HepG2 (cell line): ENCODE measurements around the gene DYNC1I2. TPM values are rescaled to one million over a fixed set of nuclear protein-coding genes. Genes with fewer than 3 reads are reported as not detected.

Experiments used
- ATAC-seq: fragments of 200-7000 bp; cut with Tn5 transposase; 3 replicates; pipeline ENCODE4 v1.9.1; 2020; ENCODE audit warnings: mild to moderate bottlenecking, moderate library complexity
- BruUV-seq: library from RNA; stranded (reverse); fragments of 400-500 nt; replicated peaks from 2 replicates; lab custom pipeline; 2021; lab: Mats Ljungman, UMichigan
- CTCF ChIA-PET: fragments of 300-600 bp; formaldehyde crosslinking; extraction: SDS; loops from one replicate; lab custom pipeline; 2021; ENCODE audit warnings: low total read pairs, inconsistent platforms, low intra/inter-chr PET ratio; lab: Yijun Ruan, JAX
- POLR2A ChIA-PET: fragments of 350-600 bp; sonication (Branson Sonifier 250); formaldehyde crosslinking; loops from one replicate; lab custom pipeline; 2020; ENCODE audit warnings: antibody characterized with exemption, inconsistent platforms; lab: Yijun Ruan, JAX
- DNase-seq: peaks from one replicate; pipeline ENCODE4 v3.0.0-alpha.2; 2015; ENCODE audit warnings: low spot score
- FAIRE-seq: peaks from 3 replicates; lab custom pipeline; 2011; peaks lifted over from hg19 to GRCh38; lab: Jason Lieb, UNC
- H2AFZ ChIP-seq: one replicate; pipeline ENCODE4 v1.6.1; 2011; ENCODE audit warnings: low read length, inconsistent platforms
- H3K27ac ChIP-seq: fragments of 300-600 bp; 3 replicates; pipeline ENCODE4 v1.8.0; 2011; ENCODE audit warnings: mixed run types, mild to moderate bottlenecking, mixed read lengths, low read length, inconsistent platforms; ENCODE audit not compliant: insufficient read depth; ENCODE audit errors: extremely low read length
- H3K27me3 ChIP-seq, 2 experiments: fragments of 200-600 bp in 1 of 2; 2 replicates in 1 of 2; 3 replicates in 1 of 2; pipeline versions ENCODE4 v1.6.0 to v1.8.0; 2011; ENCODE audit warnings: low read length in 2 of 2, mild to moderate bottlenecking in 2 of 2, moderate library complexity in 2 of 2, inconsistent platforms in 1 of 2; ENCODE audit not compliant: insufficient read depth in 2 of 2, control insufficient read depth in 1 of 2
- H3K36me3 ChIP-seq, 2 experiments: fragments of 200-600 bp in 1 of 2; replicated peaks in 1 of 2; 2 replicates in 1 of 2; 3 replicates in 1 of 2; pipeline versions ENCODE4 v1.5.1 to v1.8.0; 2011; ENCODE audit warnings: low read length in 2 of 2, inconsistent platforms in 1 of 2; ENCODE audit not compliant: insufficient read depth in 2 of 2, control insufficient read depth in 1 of 2
- H3K4me1 ChIP-seq: 2 replicates; pipeline ENCODE4 v1.5.1; 2012; ENCODE audit warnings: low read length, inconsistent platforms; ENCODE audit not compliant: insufficient read depth
- H3K4me2 ChIP-seq: 2 replicates; pipeline ENCODE4 v1.6.0; 2011; ENCODE audit warnings: low read depth, low read length, inconsistent platforms
- H3K4me3 ChIP-seq, 3 experiments: fragments of 200-600 bp in 1 of 3; sonication (generic), shearing (Covaris generic) in 1 of 3; replicated peaks in 1 of 3; 2 replicates each; pipeline ENCODE4 v1.5.1; 2011 to 2016; ENCODE audit warnings: low read length in 3 of 3, inconsistent platforms in 2 of 3, low read depth in 2 of 3, mild to moderate bottlenecking in 2 of 3, control low read depth in 1 of 3, mixed read lengths in 1 of 3; ENCODE audit not compliant: insufficient read depth in 1 of 3
- H3K79me2 ChIP-seq: one replicate; pipeline ENCODE4 v1.6.1; 2011; ENCODE audit warnings: low read length, inconsistent platforms; ENCODE audit not compliant: insufficient read depth
- H3K9ac ChIP-seq: 2 replicates; pipeline ENCODE4 v1.6.0; 2011; ENCODE audit warnings: mild to moderate bottlenecking, low read depth, low read length, inconsistent platforms; ENCODE audit not compliant: insufficient read depth
- H3K9me3 ChIP-seq: 2 replicates; pipeline ENCODE4 v1.5.1; 2012; ENCODE audit warnings: mild to moderate bottlenecking, low read length
- H4K20me1 ChIP-seq: 2 replicates; pipeline ENCODE4 v1.6.0; 2011; ENCODE audit warnings: inconsistent platforms, mild to moderate bottlenecking, low read length, moderate library complexity; ENCODE audit not compliant: insufficient read depth
- CHD2 ChIP-seq: IDR thresholded peaks from 2 replicates; pipeline ENCODE4 v1.6.1; 2011; ENCODE audit warnings: low read depth, low read length, improper control_type of control experiment
- ERF ChIP-seq: IDR thresholded peaks from 2 replicates; pipeline ENCODE4 v1.6.1; 2018; ENCODE audit warnings: missing biosample characterization, missing genetic modification reagents
- FOSL2 ChIP-seq: sonication (generic); formaldehyde crosslinking; IDR thresholded peaks from 2 replicates; pipeline ENCODE4 v1.4.0; 2020; ENCODE audit warnings: missing genetic modification reagents
- KDM5B ChIP-seq: sonication (generic); formaldehyde crosslinking; IDR thresholded peaks from 2 replicates; pipeline ENCODE4 v1.4.0; 2020; ENCODE audit warnings: missing genetic modification reagents, mild to moderate bottlenecking, borderline replicate concordance
- PAXIP1 ChIP-seq: sonication (generic); formaldehyde crosslinking; conservative IDR thresholded peaks from 2 replicates; pipeline ENCODE4 v1.4.0; 2020; ENCODE audit warnings: mild to moderate bottlenecking, missing genetic modification reagents, moderate library complexity
- PRDM15 ChIP-seq: sonication (generic); formaldehyde crosslinking; IDR thresholded peaks from 2 replicates; pipeline ENCODE4 v1.4.0; 2020; ENCODE audit warnings: missing genetic modification reagents
- RARA ChIP-seq: IDR thresholded peaks from 2 replicates; pipeline ENCODE4 v1.6.1; 2016; ENCODE audit warnings: missing genetic modification reagents, missing compliant biosample characterization
- STAG1 ChIP-seq: sonication (generic); formaldehyde crosslinking; IDR thresholded peaks from 2 replicates; pipeline ENCODE4 v1.4.0; 2020; ENCODE audit warnings: missing genetic modification reagents
- ZFP36 ChIP-seq: fragments of 150-350 bp; IDR thresholded peaks from 2 replicates; pipeline ENCODE4 v1.6.1; 2018; ENCODE audit warnings: borderline replicate concordance, low read length, low read depth; ENCODE audit not compliant: partially characterized antibody
- ZNF317 ChIP-seq: sonication (generic); formaldehyde crosslinking; IDR thresholded peaks from 2 replicates; pipeline ENCODE4 v1.5.0; 2020; ENCODE audit warnings: mild to moderate bottlenecking, missing genetic modification reagents
- ZNF367 ChIP-seq: sonication (generic); formaldehyde crosslinking; IDR thresholded peaks from 2 replicates; pipeline ENCODE4 v1.4.0; 2020; ENCODE audit warnings: missing genetic modification reagents, borderline replicate concordance
- ZNF563 ChIP-seq: sonication (generic); formaldehyde crosslinking; IDR thresholded peaks from 2 replicates; pipeline ENCODE4 v1.8.0; 2022; ENCODE audit warnings: mild to moderate bottlenecking, moderate library complexity, missing genetic modification reagents
- ZNF691 ChIP-seq: sonication (generic); formaldehyde crosslinking; IDR thresholded peaks from 2 replicates; pipeline ENCODE4 v1.4.0; 2020; ENCODE audit warnings: missing genetic modification reagents, low read depth, mild to moderate bottlenecking, borderline replicate concordance
- ZNF816 ChIP-seq: sonication (generic); formaldehyde crosslinking; IDR thresholded peaks from 2 replicates; pipeline ENCODE4 v1.8.0; 2022; ENCODE audit warnings: missing genetic modification reagents, mild to moderate bottlenecking, borderline replicate concordance
- WGBS: methylation state at CpG from one replicate; pipeline ENCODE4 v1.1.6; 2017; ENCODE audit warnings: low lambda C conversion rate; 5-methylcytosine and 5-hydroxymethylcytosine counted together
- in situ Hi-C: cut with HindIII; loops from 2 replicates; pipeline ENCODE4 v1.10.0; 2017; ENCODE audit warnings: low pct_unique_long_range_greater_than_20kb; ENCODE audit not compliant: extremely low pct_ligation_motif_present
- intact Hi-C: fragments of 100-400 bp; cut with micrococcal nuclease; formaldehyde crosslinking; loops from one replicate; pipeline ENCODE4 v1.10.0; 2022; ENCODE audit not compliant: unreplicated experiment
- polyA plus RNA-seq, 8 experiments: library from polyadenylated mRNA; depleted of rRNA in 3 of 8; stranded (reverse) in 7 of 8; unstranded in 1 of 8; fragments of >200 nt; fragmentation: Illumina TruSeq in 4 of 8; extraction: Trizol in 4 of 8; gene quantifications; 2 replicates each; pipeline versions ENCODE4 v1.2.1 to v1.2.3, GENCODE V29; 2011 to 2016; ENCODE audit warnings: low read depth in 4 of 8, missing spikeins in 1 of 8, mixed read lengths in 1 of 8; ENCODE audit not compliant: insufficient read depth in 1 of 8
- total RNA-seq, 5 experiments: library from RNA; depleted of rRNA; stranded (reverse); fragments of >200 nt; fragmentation: Illumina TruSeq; extraction: Trizol; gene quantifications; 2 replicates each; pipeline ENCODE4 v1.2.3, GENCODE V29; 2016; ENCODE audit warnings: low read depth in 1 of 5

DYNC1I2 gene
- total and polyA plus RNA-seq, 2 of the 13 experiments (the other 11 are each of a cell fraction or from before 2014, with no cell fraction given), result 84.0 to 99.8 TPM

- TF ChIP-seq PAXIP1 (CRISPR knock-in tag) (no peak), ZNF563 (CRISPR knock-in tag) (no peak), ZNF691 (no peak), ZNF367 (CRISPR knock-in tag) (no peak), CHD2 (no peak)
Observed at GRCh38 chr2:171785450-171785849, 98.2 kb downstream of the DYNC1I2 start (continued).

- H3K79me2 ChIP-seq, result no peaks in the 10 kb centered on the region
- in situ Hi-C loops, result no loop called here
- no peak for FAIRE-seq
- peaks cover 2 to 8% of the 10 kb centered on the region in 2 experiments; a peak in 3 of 5 replicates for H3K36me3 ChIP-seq
- no peaks in the 10 kb centered on the region for H3K27me3 ChIP-seq
- peaks cover 26% of the 10 kb centered on the region for H3K4me1 ChIP-seq
- ChIA-PET CTCF (no interaction called here), POLR2A (interaction anchor here (1.5 to 2.0 kb wide), 2 partner anchors 20 to 58 kb away, joined by 5 to 7 read pairs; no protein-coding TSS in a partner anchor)
- H3K4me3 ChIP-seq, result no peak overlapping the region
- DNase-seq, result peak; percentile 33
- no peaks in the 10 kb centered on the region for H4K20me1 ChIP-seq
- H3K27ac ChIP-seq, result peak overlapping the region; percentile 5
- H2AFZ ChIP-seq, result no peak overlapping the region
- intact Hi-C loops, result loop anchor here (10.0 kb wide), 1 partner anchor 63 kb away; no protein-coding TSS in a partner anchor
- no peak overlapping the region for H3K9ac ChIP-seq
- H3K9me3 ChIP-seq, result no peaks in the 10 kb centered on the region
- BruUV-seq, result no TSS peak
- WGBS, result 73% methylated on average over 11 of the region's 11 CpGs
- peak; percentile 75 for ATAC-seq
- no peak overlapping the region for H3K4me2 ChIP-seq
- no peak for TF ChIP-seq ZNF816
- TF ChIP-seq ERF (CRISPR knock-in tag), result no peak
- 0 out of 2 replicates have a peak, but pooled peaks have one; percentile 25 for TF ChIP-seq RARA (CRISPR knock-in tag)
- no peak for TF ChIP-seq FOSL2 (CRISPR knock-in tag)
- no peak for TF ChIP-seq PRDM15 (CRISPR knock-in tag)
- TF ChIP-seq ZNF317 (CRISPR knock-in tag), result peak; percentile 86
- TF ChIP-seq ZFP36, result no peak
- 0 out of 2 replicates have a peak, but pooled peaks have one; percentile 25 for TF ChIP-seq STAG1 (CRISPR knock-in tag)
- 0 out of 2 replicates have a peak, but pooled peaks have one; percentile 35 for TF ChIP-seq KDM5B (CRISPR knock-in tag)
Observed at GRCh38 chr2:171787333-171788072, 100.2 kb downstream of the DYNC1I2 start.
